ENCODE measurements around the gene TREH.

DNA sequence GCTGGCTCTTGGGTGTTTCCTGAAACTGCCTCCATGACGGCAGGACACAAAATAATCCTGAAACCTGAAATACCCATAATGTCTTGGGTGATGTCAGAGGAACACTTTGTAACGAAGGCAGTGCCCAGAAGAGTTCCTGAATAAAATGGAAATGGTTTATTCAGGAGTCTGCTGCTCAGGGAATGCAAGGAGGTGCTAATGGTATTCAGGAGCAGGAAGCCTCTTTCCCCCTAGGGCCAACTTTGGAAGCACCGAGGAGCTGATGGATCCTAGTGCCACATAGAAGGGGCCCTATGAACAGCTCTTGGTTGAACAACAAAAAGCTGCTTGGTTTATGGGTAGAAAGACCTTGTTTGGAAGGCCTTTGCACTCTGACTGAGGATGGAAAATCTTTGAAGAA, 15.5 kb downstream of the TREH start:
- TF ChIP-seq, protein P1, sequence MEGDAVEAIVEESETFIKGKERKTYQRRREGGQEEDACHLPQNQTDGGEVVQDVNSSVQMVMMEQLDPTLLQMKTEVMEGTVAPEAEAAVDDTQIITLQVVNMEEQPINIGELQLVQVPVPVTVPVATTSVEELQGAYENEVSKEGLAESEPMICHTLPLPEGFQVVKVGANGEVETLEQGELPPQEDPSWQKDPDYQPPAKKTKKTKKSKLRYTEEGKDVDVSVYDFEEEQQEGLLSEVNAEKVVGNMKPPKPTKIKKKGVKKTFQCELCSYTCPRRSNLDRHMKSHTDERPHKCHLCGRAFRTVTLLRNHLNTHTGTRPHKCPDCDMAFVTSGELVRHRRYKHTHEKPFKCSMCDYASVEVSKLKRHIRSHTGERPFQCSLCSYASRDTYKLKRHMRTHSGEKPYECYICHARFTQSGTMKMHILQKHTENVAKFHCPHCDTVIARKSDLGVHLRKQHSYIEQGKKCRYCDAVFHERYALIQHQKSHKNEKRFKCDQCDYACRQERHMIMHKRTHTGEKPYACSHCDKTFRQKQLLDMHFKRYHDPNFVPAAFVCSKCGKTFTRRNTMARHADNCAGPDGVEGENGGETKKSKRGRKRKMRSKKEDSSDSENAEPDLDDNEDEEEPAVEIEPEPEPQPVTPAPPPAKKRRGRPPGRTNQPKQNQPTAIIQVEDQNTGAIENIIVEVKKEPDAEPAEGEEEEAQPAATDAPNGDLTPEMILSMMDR (IDR thresholded peaks at IDR 0.05 in 4 of 5, conservative IDR thresholded peaks at IDR 0.05 in 1 of 5): no peak
- TF ChIP-seq POLR2A (IDR thresholded peaks at IDR 0.05): no peak
